ENCODE measurements around the gene GANAB.

GANAB gene

DNA sequence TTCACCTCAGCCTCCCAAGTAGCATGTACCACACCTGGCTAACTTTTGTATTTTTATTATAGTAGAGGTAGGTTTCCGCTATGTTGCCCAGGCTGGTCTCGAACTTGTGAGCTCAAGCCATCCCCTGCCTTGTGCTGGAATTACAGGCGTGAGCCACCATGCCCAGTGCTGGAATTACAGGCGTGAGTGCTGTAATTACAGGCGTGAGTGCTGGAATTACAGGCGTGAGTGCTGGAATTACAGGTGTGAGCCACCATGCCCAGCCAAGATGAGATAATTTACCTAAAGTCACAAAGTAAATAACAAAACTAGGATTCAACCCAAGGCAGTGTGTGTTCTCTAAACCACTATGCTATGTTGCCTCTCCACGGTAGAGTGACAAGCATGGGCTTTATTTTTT lies 36.1 kb upstream of the GANAB start:
- H3K4me3 ChIP-seq (ENCODE audit: low read length) = no peak overlapping the region
- no peaks in the 10 kb centered on the region for H3K9me2 ChIP-seq (replicated peaks; ENCODE audit: insufficient read depth, low read length)
- no peak overlapping the region for H2AFZ ChIP-seq (ENCODE audit: low read length)
- peaks cover 7% of the 10 kb centered on the region; the same call in 1 of the 2 replicates for H3K4me1 ChIP-seq (ENCODE audit: low read length)
- no peak for TF ChIP-seq EZH2 (optimal IDR thresholded peaks at IDR 0.05; ENCODE audit: low read depth, low read length)
- no peak for TF ChIP-seq EZH2phosphoT487 (IDR thresholded peaks at IDR 0.05; ENCODE audit: low read length)
- TF ChIP-seq, protein P1, sequence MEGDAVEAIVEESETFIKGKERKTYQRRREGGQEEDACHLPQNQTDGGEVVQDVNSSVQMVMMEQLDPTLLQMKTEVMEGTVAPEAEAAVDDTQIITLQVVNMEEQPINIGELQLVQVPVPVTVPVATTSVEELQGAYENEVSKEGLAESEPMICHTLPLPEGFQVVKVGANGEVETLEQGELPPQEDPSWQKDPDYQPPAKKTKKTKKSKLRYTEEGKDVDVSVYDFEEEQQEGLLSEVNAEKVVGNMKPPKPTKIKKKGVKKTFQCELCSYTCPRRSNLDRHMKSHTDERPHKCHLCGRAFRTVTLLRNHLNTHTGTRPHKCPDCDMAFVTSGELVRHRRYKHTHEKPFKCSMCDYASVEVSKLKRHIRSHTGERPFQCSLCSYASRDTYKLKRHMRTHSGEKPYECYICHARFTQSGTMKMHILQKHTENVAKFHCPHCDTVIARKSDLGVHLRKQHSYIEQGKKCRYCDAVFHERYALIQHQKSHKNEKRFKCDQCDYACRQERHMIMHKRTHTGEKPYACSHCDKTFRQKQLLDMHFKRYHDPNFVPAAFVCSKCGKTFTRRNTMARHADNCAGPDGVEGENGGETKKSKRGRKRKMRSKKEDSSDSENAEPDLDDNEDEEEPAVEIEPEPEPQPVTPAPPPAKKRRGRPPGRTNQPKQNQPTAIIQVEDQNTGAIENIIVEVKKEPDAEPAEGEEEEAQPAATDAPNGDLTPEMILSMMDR (IDR thresholded peaks at IDR 0.05; ENCODE audit: low read length) = no peak
- no peaks in the 10 kb centered on the region for H4K20me1 ChIP-seq (ENCODE audit: insufficient read depth, low read length)
- no peaks in the 10 kb centered on the region for H3K27me3 ChIP-seq (replicated peaks; ENCODE audit: insufficient read depth, low read length)
- DNase-seq = no peak
- no peaks in the 10 kb centered on the region for H3K9me3 ChIP-seq (replicated peaks; ENCODE audit: insufficient read depth, low read length)
- H3K36me3 ChIP-seq (replicated peaks; ENCODE audit: insufficient read depth, low read length) = no peaks in the 10 kb centered on the region
- H3K4me2 ChIP-seq (ENCODE audit: low read depth, low read length) = no peak overlapping the region
- H3K79me2 ChIP-seq (ENCODE audit: low read length) = peaks cover 17% of the 10 kb centered on the region
- H3F3A ChIP-seq (ENCODE audit: insufficient read depth, low read length) = 0 out of 2 replicates have a peak, but pooled peaks cover 3% of the 10 kb centered on the region
- no peak overlapping the region for H3K27ac ChIP-seq (ENCODE audit: low read length)
- H3K9ac ChIP-seq (ENCODE audit: low read length) = no peak overlapping the region

DNA sequence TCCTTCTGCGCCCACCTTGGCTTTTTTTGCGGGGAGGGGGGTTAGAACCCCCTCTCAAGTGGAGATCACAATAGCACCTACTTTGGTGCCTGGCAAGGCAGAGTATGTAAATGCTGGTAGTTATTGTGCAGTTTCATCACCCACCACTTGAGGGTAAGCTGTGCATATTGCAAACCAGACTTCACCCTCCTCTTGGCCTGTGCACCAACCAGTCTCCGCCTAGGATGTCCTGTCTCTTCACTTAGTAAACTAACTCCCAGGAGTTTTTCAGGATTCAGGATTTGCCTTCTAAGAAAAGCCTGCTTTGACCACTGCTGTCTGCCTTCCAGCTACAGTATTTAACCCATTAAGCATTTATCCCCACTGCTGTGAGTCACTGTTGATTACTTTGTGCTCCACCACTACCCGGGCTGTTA lies 34.4 kb upstream of the GANAB start:
- Histone ChIP-seq H3K4me2 (ENCODE audit: low read depth, low read length) (peak overlapping the region; percentile 17; the same call in 1 of the 2 replicates), H3K4me3 (ENCODE audit: low read length) (no peak overlapping the region), H2AFZ (ENCODE audit: low read length) (peak overlapping the region; percentile 52), H3K9me2 (replicated peaks; ENCODE audit: insufficient read depth, low read length) (no peaks in the 10 kb centered on the region), H3K36me3 (replicated peaks; ENCODE audit: insufficient read depth, low read length) (no peaks in the 10 kb centered on the region; the same call in 1 of the 2 replicates), H3K27me3 (replicated peaks; ENCODE audit: insufficient read depth, low read length) (no peaks in the 10 kb centered on the region), H4K20me1 (ENCODE audit: insufficient read depth, low read length) (no peaks in the 10 kb centered on the region), H3K79me2 (ENCODE audit: low read length) (peaks cover 28% of the 10 kb centered on the region), H3K9ac (ENCODE audit: low read length) (no peak overlapping the region), H3K27ac (ENCODE audit: low read length) (no peak overlapping the region), H3K9me3 (replicated peaks; ENCODE audit: insufficient read depth, low read length) (no peaks in the 10 kb centered on the region), H3F3A (ENCODE audit: insufficient read depth, low read length) (peaks cover 10% of the 10 kb centered on the region; the same call in 1 of the 2 replicates), H3K4me1 (ENCODE audit: low read length) (peaks cover 10% of the 10 kb centered on the region; the same call in 1 of the 2 replicates)
- no peak for TF ChIP-seq EZH2 (optimal IDR thresholded peaks at IDR 0.05; ENCODE audit: low read depth, low read length)
- no peak for TF ChIP-seq EZH2phosphoT487 (IDR thresholded peaks at IDR 0.05; ENCODE audit: low read length)
- TF ChIP-seq, protein P1 (IDR thresholded peaks at IDR 0.05; ENCODE audit: low read length) = peak; percentile 71
- peak; percentile 77 for DNase-seq

DNA sequence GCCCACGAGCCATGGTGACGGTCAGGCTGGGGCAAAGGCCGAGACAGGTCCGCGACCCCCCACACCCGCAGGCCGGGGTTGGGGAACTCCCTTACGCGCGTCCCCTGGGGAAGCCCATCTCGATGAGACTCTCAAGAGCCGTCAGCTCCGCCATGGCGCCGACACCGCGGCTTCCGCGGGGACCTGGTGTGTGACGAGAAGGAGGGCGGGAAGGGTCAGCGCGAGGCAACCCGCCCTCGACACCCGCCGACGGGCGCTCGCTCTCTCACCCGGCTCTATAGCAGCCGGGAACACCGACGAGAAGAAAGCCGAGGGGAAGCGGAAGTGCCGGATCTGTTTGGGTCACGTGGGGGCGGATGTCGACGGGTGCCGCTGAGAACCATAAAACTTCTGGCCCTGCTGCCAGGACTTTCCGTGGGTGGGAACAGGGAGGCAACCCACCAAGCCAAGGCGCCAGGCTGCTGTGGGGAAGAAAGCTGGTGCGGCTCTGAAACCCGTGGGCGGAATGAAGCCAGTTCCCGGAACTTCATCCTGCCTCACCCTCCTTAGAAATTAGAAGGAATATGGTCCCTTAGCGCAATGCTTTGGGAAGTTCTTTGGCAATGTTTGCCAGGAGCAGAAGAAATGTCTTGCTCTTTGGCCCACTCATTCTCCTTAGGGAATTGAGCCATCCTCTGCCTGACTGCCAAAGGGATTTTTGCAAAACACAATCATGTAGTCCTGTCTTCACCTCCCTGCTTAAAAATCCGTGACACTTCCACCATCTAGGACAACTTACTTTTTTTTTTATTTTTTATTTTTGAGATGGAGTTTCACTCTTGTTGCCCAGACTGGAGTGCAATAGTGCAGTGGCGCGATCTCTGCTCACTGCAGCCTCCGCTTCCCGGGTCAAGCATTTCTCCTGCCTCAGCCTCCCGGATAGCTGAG lies 32.6 kb upstream of the GANAB start, which contains the start of gene UBXN1:
Gene UBXN1, minus strand, starts transcription at position 304 of the 927 bp plus-strand sequence. Its CDS starts 150 bp downstream, at position 154.
- H3K27ac ChIP-seq (ENCODE audit: low read length) = peak within 1 kb of the TSS; percentile 47; the same call in 1 of the 2 replicates
- peak within 1 kb of the TSS; percentile 93 for H3K4me2 ChIP-seq (ENCODE audit: low read depth, low read length)
- no peaks in the 10 kb centered on the region for H3K9me2 ChIP-seq (replicated peaks; ENCODE audit: insufficient read depth, low read length)
- H3K27me3 ChIP-seq (replicated peaks; ENCODE audit: insufficient read depth, low read length) = no peaks in the 10 kb centered on the region
- DNase-seq = peak; percentile 87
- peak within 1 kb of the TSS; percentile 90 for H3K9ac ChIP-seq (ENCODE audit: low read length)
- peak within 1 kb of the TSS; percentile 97 for H2AFZ ChIP-seq (ENCODE audit: low read length)
- no peaks in the 10 kb centered on the region for H4K20me1 ChIP-seq (ENCODE audit: insufficient read depth, low read length)
- H3F3A ChIP-seq (ENCODE audit: insufficient read depth, low read length) = peaks cover 10% of the 10 kb centered on the region; the same call in 1 of the 2 replicates
- peaks cover 10% of the 10 kb centered on the region; the same call in 1 of the 2 replicates for H3K4me1 ChIP-seq (ENCODE audit: low read length)
- H3K79me2 ChIP-seq (ENCODE audit: low read length) = peaks cover 38% of the 10 kb centered on the region
- H3K4me3 ChIP-seq (ENCODE audit: low read length) = peak within 1 kb of the TSS; percentile 98
- no peaks in the 10 kb centered on the region for H3K9me3 ChIP-seq (replicated peaks; ENCODE audit: insufficient read depth, low read length)
- TF ChIP-seq, protein P1 (IDR thresholded peaks at IDR 0.05; ENCODE audit: low read length) = no peak
- no peak for TF ChIP-seq EZH2 (optimal IDR thresholded peaks at IDR 0.05; ENCODE audit: low read depth, low read length)
- TF ChIP-seq EZH2phosphoT487 (IDR thresholded peaks at IDR 0.05; ENCODE audit: low read length) = no peak
- H3K36me3 ChIP-seq (replicated peaks; ENCODE audit: insufficient read depth, low read length) = no peaks in the 10 kb centered on the region; the same call in none of the 2 replicates
